Loucy (cell line): Measurements from ENCODE around the gene ASCC1.

ENCODE experiments used
- CTCF ChIP-seq: fragments of 200-600 bp; sonication (generic); conservative IDR thresholded peaks from 2 replicates; pipeline ENCODE4 v1.5.1; 2014; ENCODE audit warnings: mild to moderate bottlenecking, antibody characterized with exemption, low read length
- EZH2phosphoT487 ChIP-seq: fragments of 200-600 bp; IDR thresholded peaks from 2 replicates; pipeline ENCODE4 v1.6.1; 2018; ENCODE audit warnings: antibody characterized with exemption, mild to moderate bottlenecking, moderate library complexity, borderline replicate concordance

GRCh38 chr10:72074574-72075375 is 141.3 kb downstream of the ASCC1 start:
- TF ChIP-seq CTCF = no peak
- TF ChIP-seq EZH2phosphoT487 = no peak
